ENCODE data around the gene RYR1.

Gene RYR1

GRCh38 chr19:38528931-38529330 lies 95.4 kb downstream of the RYR1 start:
- Histone ChIP-seq H3K4me3 (ENCODE audit: low read length) (no peak overlapping the region), H3K27ac (ENCODE audit: low read depth, low read length) (no peak overlapping the region), H4K5ac (ENCODE audit: low read length) (no peak overlapping the region), H3K79me2 (ENCODE audit: control insufficient read depth, insufficient read depth, low read length) (no peaks in the 10 kb centered on the region), H3K27me3 (ENCODE audit: insufficient read depth, low read length, poor library complexity) (no peaks in the 10 kb centered on the region), H4K8ac (ENCODE audit: low read depth, low read length) (no peak overlapping the region), H3K4me1 (ENCODE audit: control insufficient read depth, low read depth, low read length) (no peaks in the 10 kb centered on the region), H3K18ac (ENCODE audit: low read length) (no peak overlapping the region), H2BK120ac (ENCODE audit: low read depth, low read length) (no peak overlapping the region), H2AK5ac (ENCODE audit: low read length) (no peak overlapping the region), H2BK5ac (ENCODE audit: low read length) (no peak overlapping the region), H3K36me3 (ENCODE audit: control insufficient read depth, insufficient read depth, low read length) (no peaks in the 10 kb centered on the region), H3K56ac (ENCODE audit: low read length) (no peak overlapping the region), H3K4me2 (ENCODE audit: low read length) (no peak overlapping the region), H3K79me1 (ENCODE audit: low read length) (no peaks in the 10 kb centered on the region), H3K4ac (ENCODE audit: low read depth, low read length) (no peak overlapping the region), H3K9ac (ENCODE audit: low read length) (no peak overlapping the region), H2BK15ac (replicated peaks; ENCODE audit: low read depth) (no peak overlapping the region), H3K23ac (ENCODE audit: low read length) (no peak overlapping the region)
- no peak for DNase-seq
- WGBS (ENCODE audit: extremely low coverage, insufficient coverage, low lambda C conversion rate): no CpG with 5 or more reads among the region's 6 CpGs

GRCh38 chr19:38531515-38531914 lies 98.0 kb downstream of the RYR1 start:
- no peak overlapping the region for H3K4ac ChIP-seq (ENCODE audit: low read depth, low read length)
- H2BK120ac ChIP-seq (ENCODE audit: low read depth, low read length): no peak overlapping the region
- no peak overlapping the region for H4K8ac ChIP-seq (ENCODE audit: low read depth, low read length)
- no peak overlapping the region for H2BK5ac ChIP-seq (ENCODE audit: low read length)
- no peaks in the 10 kb centered on the region for H3K79me2 ChIP-seq (ENCODE audit: control insufficient read depth, insufficient read depth, low read length)
- no peak overlapping the region for H4K5ac ChIP-seq (ENCODE audit: low read length)
- H2BK15ac ChIP-seq (replicated peaks; ENCODE audit: low read depth): no peak overlapping the region
- H3K27ac ChIP-seq (ENCODE audit: low read depth, low read length): no peak overlapping the region
- H3K4me1 ChIP-seq (ENCODE audit: control insufficient read depth, low read depth, low read length): no peaks in the 10 kb centered on the region
- no peak overlapping the region for H3K4me2 ChIP-seq (ENCODE audit: low read length)
- no peak overlapping the region for H3K18ac ChIP-seq (ENCODE audit: low read length)
- H3K9ac ChIP-seq (ENCODE audit: low read length): no peak overlapping the region
- no peak overlapping the region for H2AK5ac ChIP-seq (ENCODE audit: low read length)
- H3K79me1 ChIP-seq (ENCODE audit: low read length): no peaks in the 10 kb centered on the region
- WGBS (ENCODE audit: extremely low coverage, insufficient coverage, low lambda C conversion rate): no CpG with 5 or more reads among the region's 2 CpGs
- DNase-seq: no peak
- H3K27me3 ChIP-seq (ENCODE audit: insufficient read depth, low read length, poor library complexity): no peaks in the 10 kb centered on the region
- no peak overlapping the region for H3K56ac ChIP-seq (ENCODE audit: low read length)
- no peak overlapping the region for H3K4me3 ChIP-seq (ENCODE audit: low read length)
- H3K23ac ChIP-seq (ENCODE audit: low read length): no peak overlapping the region
- no peaks in the 10 kb centered on the region for H3K36me3 ChIP-seq (ENCODE audit: control insufficient read depth, insufficient read depth, low read length)

GRCh38 chr19:38532939-38533338 lies 99.4 kb downstream of the RYR1 start:
- Histone ChIP-seq H2BK5ac (ENCODE audit: low read length) (no peak overlapping the region), H3K4me1 (ENCODE audit: control insufficient read depth, low read depth, low read length) (no peaks in the 10 kb centered on the region), H3K79me2 (ENCODE audit: control insufficient read depth, insufficient read depth, low read length) (no peaks in the 10 kb centered on the region), H3K9ac (ENCODE audit: low read length) (no peak overlapping the region), H3K36me3 (ENCODE audit: control insufficient read depth, insufficient read depth, low read length) (no peaks in the 10 kb centered on the region), H3K27me3 (ENCODE audit: insufficient read depth, low read length, poor library complexity) (no peaks in the 10 kb centered on the region), H4K5ac (ENCODE audit: low read length) (no peak overlapping the region), H3K18ac (ENCODE audit: low read length) (no peak overlapping the region), H3K4ac (ENCODE audit: low read depth, low read length) (no peak overlapping the region), H3K4me2 (ENCODE audit: low read length) (no peak overlapping the region), H3K4me3 (ENCODE audit: low read length) (no peak overlapping the region), H4K8ac (ENCODE audit: low read depth, low read length) (no peak overlapping the region), H3K27ac (ENCODE audit: low read depth, low read length) (no peak overlapping the region), H3K79me1 (ENCODE audit: low read length) (no peaks in the 10 kb centered on the region), H2BK120ac (ENCODE audit: low read depth, low read length) (no peak overlapping the region), H3K23ac (ENCODE audit: low read length) (no peak overlapping the region), H2AK5ac (ENCODE audit: low read length) (no peak overlapping the region), H3K56ac (ENCODE audit: low read length) (no peak overlapping the region), H2BK15ac (replicated peaks; ENCODE audit: low read depth) (no peak overlapping the region)
- WGBS (ENCODE audit: extremely low coverage, insufficient coverage, low lambda C conversion rate): no CpG with 5 or more reads among the region's 3 CpGs
- DNase-seq: no peak

- H3K9ac ChIP-seq (ENCODE audit: low read length): no peak overlapping the region
- H4K8ac ChIP-seq (ENCODE audit: low read depth, low read length): no peak overlapping the region
- no peak overlapping the region for H2BK5ac ChIP-seq (ENCODE audit: low read length)
- no peak overlapping the region for H2BK15ac ChIP-seq (replicated peaks; ENCODE audit: low read depth)
- H3K18ac ChIP-seq (ENCODE audit: low read length): no peak overlapping the region
- H3K27me3 ChIP-seq (ENCODE audit: insufficient read depth, low read length, poor library complexity): no peaks in the 10 kb centered on the region
- no peak for DNase-seq
- no peaks in the 10 kb centered on the region for H3K79me1 ChIP-seq (ENCODE audit: low read length)
- no CpG with 5 or more reads among the region's 8 CpGs for WGBS (ENCODE audit: extremely low coverage, insufficient coverage, low lambda C conversion rate)
- H2BK120ac ChIP-seq (ENCODE audit: low read depth, low read length): no peak overlapping the region
- H3K4me1 ChIP-seq (ENCODE audit: control insufficient read depth, low read depth, low read length): no peaks in the 10 kb centered on the region
- H3K27ac ChIP-seq (ENCODE audit: low read depth, low read length): no peak overlapping the region
- H3K36me3 ChIP-seq (ENCODE audit: control insufficient read depth, insufficient read depth, low read length): no peaks in the 10 kb centered on the region
- H3K4me3 ChIP-seq (ENCODE audit: low read length): no peak overlapping the region
- no peak overlapping the region for H4K5ac ChIP-seq (ENCODE audit: low read length)
- H2AK5ac ChIP-seq (ENCODE audit: low read length): no peak overlapping the region
- H3K79me2 ChIP-seq (ENCODE audit: control insufficient read depth, insufficient read depth, low read length): no peaks in the 10 kb centered on the region
- H3K23ac ChIP-seq (ENCODE audit: low read length): no peak overlapping the region
- no peak overlapping the region for H3K4ac ChIP-seq (ENCODE audit: low read depth, low read length)
- no peak overlapping the region for H3K4me2 ChIP-seq (ENCODE audit: low read length)
- no peak overlapping the region for H3K56ac ChIP-seq (ENCODE audit: low read length)
Measured at GRCh38 chr19:38534574-38534973, 101.1 kb downstream of the RYR1 start.

GRCh38 chr19:38535212-38535611 lies 101.7 kb downstream of the RYR1 start:
- Histone ChIP-seq H2AK5ac (ENCODE audit: low read length) (no peak overlapping the region), H3K4me1 (ENCODE audit: control insufficient read depth, low read depth, low read length) (no peaks in the 10 kb centered on the region), H2BK120ac (ENCODE audit: low read depth, low read length) (no peak overlapping the region), H3K4ac (ENCODE audit: low read depth, low read length) (no peak overlapping the region), H3K9ac (ENCODE audit: low read length) (no peak overlapping the region), H3K23ac (ENCODE audit: low read length) (no peak overlapping the region), H2BK5ac (ENCODE audit: low read length) (no peak overlapping the region), H3K27me3 (ENCODE audit: insufficient read depth, low read length, poor library complexity) (no peaks in the 10 kb centered on the region), H3K36me3 (ENCODE audit: control insufficient read depth, insufficient read depth, low read length) (no peaks in the 10 kb centered on the region), H3K27ac (ENCODE audit: low read depth, low read length) (no peak overlapping the region), H4K8ac (ENCODE audit: low read depth, low read length) (no peak overlapping the region), H4K5ac (ENCODE audit: low read length) (no peak overlapping the region), H3K4me2 (ENCODE audit: low read length) (no peak overlapping the region), H3K79me2 (ENCODE audit: control insufficient read depth, insufficient read depth, low read length) (no peaks in the 10 kb centered on the region), H3K18ac (ENCODE audit: low read length) (no peak overlapping the region), H3K56ac (ENCODE audit: low read length) (no peak overlapping the region), H3K79me1 (ENCODE audit: low read length) (no peaks in the 10 kb centered on the region), H2BK15ac (replicated peaks; ENCODE audit: low read depth) (no peak overlapping the region), H3K4me3 (ENCODE audit: low read length) (peak overlapping the region; percentile 2)
- no peak for DNase-seq
- WGBS (ENCODE audit: extremely low coverage, insufficient coverage, low lambda C conversion rate): no CpG with 5 or more reads among the region's 3 CpGs

- H3K4me2 ChIP-seq (ENCODE audit: low read length): no peak overlapping the region
Measured at GRCh38 chr19:38537071-38537936, 103.8 kb downstream of the RYR1 start.

More at GRCh38 chr19:38537071-38537936, 103.8 kb downstream of the RYR1 start:
- Histone ChIP-seq H3K27ac (ENCODE audit: low read depth, low read length) (no peak overlapping the region), H3K56ac (ENCODE audit: low read length) (no peak overlapping the region), H3K23ac (ENCODE audit: low read length) (no peak overlapping the region), H3K4me1 (ENCODE audit: control insufficient read depth, low read depth, low read length) (no peaks in the 10 kb centered on the region), H3K4ac (ENCODE audit: low read depth, low read length) (no peak overlapping the region), H2BK15ac (replicated peaks; ENCODE audit: low read depth) (no peak overlapping the region), H3K79me1 (ENCODE audit: low read length) (no peaks in the 10 kb centered on the region), H3K9ac (ENCODE audit: low read length) (no peak overlapping the region), H4K8ac (ENCODE audit: low read depth, low read length) (no peak overlapping the region), H3K18ac (ENCODE audit: low read length) (no peak overlapping the region), H3K36me3 (ENCODE audit: control insufficient read depth, insufficient read depth, low read length) (no peaks in the 10 kb centered on the region), H2AK5ac (ENCODE audit: low read length) (no peak overlapping the region), H3K4me3 (ENCODE audit: low read length) (no peak overlapping the region), H4K5ac (ENCODE audit: low read length) (no peak overlapping the region), H2BK120ac (ENCODE audit: low read depth, low read length) (no peak overlapping the region), H2BK5ac (ENCODE audit: low read length) (no peak overlapping the region), H3K79me2 (ENCODE audit: control insufficient read depth, insufficient read depth, low read length) (no peaks in the 10 kb centered on the region), H3K27me3 (ENCODE audit: insufficient read depth, low read length, poor library complexity) (no peaks in the 10 kb centered on the region)
- DNase-seq: no peak
- WGBS (ENCODE audit: extremely low coverage, insufficient coverage, low lambda C conversion rate): no CpG with 5 or more reads among the region's 23 CpGs
